GM18499 (cell line): ENCODE data around the gene MREG.
"Not testable (repeated sequence)": the region's sequence is repeated elsewhere in the genome, so short reads cannot be mapped to it uniquely, and the experiment has no call there.

Source experiments
- ATAC-seq: cut with Tn5 transposase; IDR thresholded peaks from one replicate; pipeline ENCODE4 v1.9.1; 2021; ENCODE audit warnings: moderate number of reproducible peaks; ENCODE audit not compliant: insufficient read depth, unreplicated experiment

MREG gene

DNA sequence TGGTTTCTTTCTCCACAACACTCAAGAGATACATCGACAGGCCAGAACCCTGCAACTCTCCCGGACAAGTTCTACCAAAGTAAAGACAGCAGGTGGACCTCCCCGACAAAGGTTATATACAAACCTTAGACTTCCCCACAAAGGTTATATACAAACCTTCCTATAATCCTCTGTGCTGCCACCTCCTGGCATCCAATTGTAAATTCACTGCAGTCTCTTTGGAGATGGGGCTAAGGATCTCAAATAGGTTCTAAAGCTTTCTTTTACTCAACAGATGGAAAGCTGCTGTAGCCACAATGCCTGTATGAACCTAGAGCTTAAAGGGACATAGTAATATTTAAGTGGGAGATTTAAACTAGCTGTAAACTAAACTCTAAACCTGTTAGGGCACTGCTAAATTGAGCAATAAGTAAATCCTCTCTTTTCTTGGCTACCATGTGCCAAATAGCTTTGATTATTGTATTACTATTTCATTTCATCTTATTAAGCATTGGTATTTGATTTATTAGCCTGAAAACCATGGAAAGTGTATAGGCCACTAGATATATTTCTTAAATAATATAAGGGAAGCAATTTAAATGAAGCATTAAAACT lies 9.8 kb upstream of the MREG start:
- ATAC-seq = peak; percentile 86

DNA sequence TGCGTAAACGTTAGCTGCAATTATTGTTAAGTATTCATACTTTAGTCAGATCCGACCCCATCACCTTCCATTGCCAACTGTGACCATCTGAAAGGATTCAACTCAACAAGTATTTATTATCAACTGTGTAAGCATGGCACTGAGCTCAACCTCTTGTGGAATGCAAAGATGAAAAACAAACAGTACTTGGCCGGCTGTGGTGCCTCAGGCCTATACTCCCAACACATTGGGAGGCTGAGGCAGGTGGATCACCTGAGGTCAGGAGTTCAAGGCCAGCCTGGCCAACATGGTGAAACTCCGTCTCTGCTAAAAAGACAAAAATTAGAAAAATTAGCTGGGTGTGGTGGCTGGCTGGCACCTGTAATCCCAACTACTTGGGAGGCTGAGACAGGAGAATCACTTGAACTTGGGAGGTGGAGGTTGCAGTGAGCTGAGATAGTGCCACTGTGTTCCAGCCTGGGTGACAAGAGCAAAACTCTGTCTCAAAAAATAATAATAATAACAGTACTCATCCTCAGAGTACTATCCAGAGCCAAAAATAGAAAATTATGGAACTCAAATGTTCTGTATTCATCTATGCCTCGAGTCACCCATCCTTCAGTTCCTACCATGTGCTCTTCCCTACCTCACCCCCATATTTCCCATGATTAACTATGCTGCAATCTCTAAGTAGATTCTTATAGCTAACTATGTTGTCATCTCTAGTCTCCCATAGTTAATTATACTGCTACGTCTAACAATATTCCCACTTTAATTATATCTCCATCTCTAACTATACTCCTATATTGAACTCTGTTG lies 8.6 kb upstream of the MREG start:
- no peak for ATAC-seq

DNA sequence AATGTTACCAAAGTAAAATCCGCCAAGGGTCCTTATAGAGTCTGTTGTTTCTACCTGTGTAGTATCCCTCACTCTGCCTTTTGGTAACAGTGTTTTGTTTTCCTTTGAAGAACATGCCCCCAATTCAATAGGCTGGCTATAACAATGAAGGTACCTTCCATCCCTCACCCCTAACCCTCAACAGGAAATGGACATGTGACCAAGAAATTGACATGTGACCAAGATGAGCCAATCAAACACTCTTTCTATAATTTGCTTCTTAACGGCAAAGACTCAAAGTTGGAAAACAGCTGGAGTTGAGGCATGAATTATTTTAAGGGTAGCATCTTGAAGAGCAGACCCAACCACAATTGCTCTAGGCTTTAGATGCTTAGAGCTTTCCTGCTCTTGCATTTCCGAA lies 5.4 kb upstream of the MREG start:
- no peak for ATAC-seq

DNA sequence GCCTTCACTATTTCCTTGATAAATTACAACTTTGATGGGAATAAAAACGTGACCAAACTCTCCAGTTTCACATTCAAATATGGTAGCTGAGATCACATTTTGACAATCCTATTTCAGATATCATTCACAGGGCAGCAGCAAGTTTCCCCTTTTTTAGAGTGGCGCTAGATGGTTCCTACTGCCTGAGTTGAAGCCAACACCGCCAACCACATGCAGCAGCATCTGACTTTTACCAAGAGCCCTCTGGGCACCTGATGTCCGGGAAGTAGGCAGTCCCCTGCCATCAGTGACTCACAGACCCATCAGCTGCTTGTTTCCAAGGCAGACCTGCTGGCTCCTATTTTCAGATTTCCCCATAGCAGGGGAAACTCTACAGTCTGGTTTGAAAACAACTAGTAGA lies 4.0 kb upstream of the MREG start:
- no peak for ATAC-seq

DNA sequence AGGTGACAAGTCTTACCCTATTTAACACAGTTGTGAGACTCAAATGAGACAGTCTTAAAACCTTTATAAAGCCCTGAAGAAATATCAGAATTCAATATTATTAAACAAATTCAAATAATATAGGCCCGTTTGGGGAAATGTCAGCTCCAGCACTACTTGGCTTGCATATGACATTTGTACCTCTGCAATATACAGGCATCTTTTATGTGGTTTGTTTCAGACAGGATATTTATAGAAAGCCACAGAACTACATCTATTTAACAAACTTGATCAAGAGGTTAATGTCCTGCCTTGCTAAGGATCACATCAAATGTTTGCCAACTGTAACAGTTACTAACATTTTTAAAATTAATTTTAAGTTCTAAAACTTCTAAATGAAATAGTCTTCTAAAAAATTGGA lies 3.2 kb upstream of the MREG start:
- no peak for ATAC-seq

DNA sequence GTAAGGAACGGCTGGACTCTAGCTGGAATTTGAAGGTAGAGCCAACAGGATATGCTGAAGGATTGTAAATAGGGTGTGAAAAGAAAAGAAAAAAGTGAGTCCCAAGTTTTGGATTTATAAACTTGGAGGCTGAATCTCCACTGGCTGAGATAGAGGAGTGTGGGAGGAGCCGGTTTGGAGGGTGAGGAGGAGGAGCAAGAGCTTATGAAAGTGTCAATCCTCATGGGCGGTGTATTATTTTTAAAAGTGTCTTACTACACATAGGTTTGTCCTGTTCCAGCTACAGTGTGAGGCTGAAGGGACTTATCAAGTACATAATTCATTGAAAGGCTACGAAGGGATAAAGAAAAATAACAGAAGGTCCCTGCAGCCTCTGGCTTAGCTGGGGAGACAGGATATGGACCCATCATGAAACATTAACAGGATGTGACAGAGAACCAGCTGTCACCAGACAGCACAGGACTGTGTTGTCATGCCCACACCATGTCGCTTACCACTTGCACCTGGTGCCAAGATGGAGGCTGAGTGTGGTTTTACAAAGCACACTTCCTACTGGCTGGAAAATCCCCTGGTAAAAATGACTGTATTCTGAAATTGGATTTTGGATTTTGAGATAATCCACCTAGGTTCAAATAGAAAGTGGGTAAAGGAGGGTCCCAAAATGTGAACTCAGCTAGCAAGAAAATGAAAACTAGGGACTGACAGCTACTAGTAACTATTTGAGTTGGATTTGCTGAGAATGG lies 2.5 kb upstream of the MREG start:
- peak; percentile 66 for ATAC-seq

DNA sequence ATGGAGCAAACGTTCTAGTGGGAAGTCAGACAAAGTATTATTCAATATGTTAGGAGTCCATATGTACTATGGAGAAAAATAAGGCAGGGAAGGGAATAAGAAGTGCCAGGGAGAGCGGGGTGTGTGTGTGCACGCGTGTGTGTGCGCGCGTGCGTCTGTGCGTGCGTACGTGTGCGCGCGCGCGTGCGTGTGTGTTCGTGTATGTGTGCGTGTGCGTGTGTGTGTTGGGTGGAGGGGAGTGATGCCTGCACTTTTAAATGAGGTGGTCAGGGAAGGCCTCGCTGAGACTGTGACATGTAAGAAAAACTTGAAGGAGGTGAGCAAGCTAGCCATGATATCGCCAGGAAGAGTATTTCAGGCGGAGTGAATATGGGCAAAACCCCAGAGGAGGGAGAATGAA lies 1.6 kb upstream of the MREG start:
- ATAC-seq = no peak

DNA sequence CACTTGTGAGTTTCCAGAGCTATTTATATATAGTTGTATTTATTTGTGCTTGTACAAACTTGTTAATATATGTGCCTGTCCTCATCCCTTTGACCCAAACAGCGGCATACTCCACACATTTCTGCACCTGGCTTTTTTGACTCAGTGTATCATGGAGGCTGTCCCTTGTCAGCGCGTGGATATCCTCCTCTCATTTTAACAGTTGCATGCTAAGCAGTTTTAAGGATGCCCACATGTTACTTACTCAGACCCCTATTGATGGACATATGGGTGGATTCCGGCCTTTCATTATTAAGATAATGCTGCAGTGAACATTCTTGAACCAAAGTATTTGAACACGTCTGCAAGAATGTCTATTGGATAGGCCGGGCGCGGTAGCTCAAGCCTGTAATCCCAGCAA lies 655 bp upstream of the MREG start:
- ATAC-seq = no peak

DNA sequence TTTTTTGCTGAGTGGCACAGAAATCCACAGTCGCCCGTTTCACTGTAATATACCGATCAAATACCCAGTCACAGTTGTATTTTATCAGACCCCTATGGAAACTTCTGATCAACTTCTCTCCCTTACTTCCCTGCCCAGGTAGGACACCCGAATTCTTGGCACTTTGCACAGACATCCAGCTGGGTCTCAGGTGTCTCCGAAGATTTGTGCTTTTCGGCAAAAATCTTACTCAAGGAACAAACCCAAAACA lies 596 bp downstream of the MREG start:
- no peak for ATAC-seq

DNA sequence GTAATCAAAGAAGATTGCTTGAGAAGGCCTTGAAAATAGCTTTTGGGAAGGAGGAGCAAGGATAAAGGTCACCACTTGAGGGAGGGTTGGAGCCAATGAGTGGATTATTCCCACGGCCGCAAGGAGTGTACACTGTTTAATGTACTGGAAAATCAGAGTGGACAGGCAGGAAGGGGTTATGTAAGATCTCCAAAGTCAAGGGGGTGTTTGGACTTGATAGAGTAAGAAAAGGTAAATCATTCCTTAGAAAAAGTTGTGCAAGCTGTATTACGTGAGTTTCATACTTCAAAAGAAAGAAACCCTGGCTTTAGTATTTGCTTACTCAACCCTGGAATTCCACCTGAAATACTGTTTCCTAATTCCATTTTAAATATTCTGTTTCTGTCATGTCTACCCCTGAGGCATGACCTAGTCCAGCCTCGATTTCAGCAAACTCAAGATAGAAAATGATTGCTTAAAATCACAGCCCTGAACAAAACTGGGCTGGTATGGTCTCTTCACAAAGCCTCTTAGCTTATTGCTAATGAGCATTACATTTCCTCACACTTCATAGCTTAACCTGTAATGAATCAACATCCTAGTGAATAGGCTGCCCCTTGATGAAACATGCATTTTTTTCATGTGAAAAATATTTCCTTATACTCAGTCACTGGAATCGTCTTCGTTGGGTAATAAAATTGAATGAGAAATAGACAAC lies 1.1 kb downstream of the MREG start:
- ATAC-seq = no peak

DNA sequence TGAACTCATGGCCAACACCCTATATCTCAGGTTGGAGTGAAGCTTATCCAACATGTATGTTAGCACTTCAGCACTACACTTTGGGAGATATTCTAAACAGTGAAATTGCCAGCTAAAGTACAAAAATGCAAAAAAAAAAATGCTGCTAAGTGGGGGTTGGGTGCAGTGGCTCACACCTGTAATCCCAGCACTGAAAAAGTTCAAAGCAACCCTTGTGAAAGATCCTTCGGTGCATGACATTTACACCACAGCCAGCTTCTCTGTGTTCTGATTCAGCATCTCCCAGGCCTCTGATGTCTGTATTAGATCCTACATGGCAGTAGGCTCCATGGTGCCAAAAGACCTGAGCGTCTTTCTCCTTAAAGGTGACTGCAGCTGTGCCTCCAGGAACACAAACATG lies 4.1 kb downstream of the MREG start:
- ATAC-seq = not testable (repeated sequence)

DNA sequence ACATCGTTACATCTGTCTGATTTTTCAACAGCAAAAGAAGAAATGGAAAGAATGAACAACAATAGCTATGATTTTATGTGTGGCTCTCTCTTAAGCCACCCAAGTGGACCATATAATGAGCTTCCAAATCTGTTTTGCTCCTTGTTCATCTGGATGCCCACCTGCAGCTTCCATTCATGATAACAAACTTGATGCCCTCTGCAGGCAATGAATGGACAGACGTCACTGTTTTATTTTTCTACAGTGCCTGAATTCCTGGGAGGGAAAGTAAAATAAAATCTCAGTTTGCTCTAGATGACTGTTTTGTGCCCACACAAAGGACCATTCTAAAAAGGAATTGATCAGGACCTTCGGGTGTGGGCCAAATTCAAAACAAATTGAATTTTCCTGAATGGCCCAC lies 5.0 kb downstream of the MREG start:
- no peak for ATAC-seq

DNA sequence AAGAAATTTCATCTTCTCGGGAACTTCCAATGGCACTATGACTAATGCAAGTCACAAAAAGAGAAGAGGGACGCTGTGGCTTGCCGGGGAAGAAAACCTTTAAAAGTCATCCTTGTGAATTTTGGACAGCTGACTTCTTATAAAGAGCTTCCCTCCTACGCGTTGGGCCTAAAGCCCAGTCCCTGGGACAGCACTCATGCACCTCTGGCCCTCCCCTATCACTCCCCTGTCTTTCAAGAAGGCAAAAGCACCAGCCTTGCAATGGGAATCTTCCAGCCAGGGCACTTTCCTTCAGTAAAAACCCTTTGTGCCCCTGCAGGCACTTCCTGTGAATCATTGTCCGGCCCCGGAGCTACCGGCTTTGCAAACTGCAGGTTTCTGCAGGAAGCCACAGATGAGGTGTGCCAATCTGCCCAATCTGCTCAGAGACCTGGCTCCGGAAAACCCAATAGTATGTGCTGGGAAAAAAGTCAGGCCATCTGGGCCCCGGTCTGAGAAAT lies 7.1 kb downstream of the MREG start:
- peak; percentile 23 for ATAC-seq

DNA sequence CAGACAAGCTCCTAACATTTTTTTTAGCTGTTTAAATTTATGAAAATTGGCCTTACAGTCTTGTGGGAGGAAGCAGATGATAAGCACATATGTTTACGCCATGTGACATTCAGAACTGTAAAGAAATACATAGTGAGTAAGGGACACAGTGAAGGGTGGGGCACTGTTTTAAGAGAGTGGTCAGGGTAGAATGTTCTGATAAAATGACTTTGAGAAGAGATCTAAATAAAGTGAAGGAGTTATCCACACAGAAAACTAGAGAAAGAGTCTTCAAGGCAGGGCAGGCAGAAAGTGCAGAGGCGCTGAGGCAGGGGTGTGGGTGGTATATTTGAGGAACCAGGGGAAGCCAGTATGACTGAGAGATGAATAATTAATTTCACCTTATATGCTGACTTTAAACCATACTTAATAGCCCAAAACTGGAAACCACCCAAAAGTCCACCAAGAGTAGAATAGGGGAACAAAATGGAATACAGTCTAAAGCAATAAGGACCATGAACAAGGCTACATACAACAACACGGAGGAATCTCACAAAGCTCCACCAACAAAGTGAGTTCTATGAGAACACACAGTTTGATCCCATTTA lies 8.6 kb downstream of the MREG start:
- no peak for ATAC-seq

DNA sequence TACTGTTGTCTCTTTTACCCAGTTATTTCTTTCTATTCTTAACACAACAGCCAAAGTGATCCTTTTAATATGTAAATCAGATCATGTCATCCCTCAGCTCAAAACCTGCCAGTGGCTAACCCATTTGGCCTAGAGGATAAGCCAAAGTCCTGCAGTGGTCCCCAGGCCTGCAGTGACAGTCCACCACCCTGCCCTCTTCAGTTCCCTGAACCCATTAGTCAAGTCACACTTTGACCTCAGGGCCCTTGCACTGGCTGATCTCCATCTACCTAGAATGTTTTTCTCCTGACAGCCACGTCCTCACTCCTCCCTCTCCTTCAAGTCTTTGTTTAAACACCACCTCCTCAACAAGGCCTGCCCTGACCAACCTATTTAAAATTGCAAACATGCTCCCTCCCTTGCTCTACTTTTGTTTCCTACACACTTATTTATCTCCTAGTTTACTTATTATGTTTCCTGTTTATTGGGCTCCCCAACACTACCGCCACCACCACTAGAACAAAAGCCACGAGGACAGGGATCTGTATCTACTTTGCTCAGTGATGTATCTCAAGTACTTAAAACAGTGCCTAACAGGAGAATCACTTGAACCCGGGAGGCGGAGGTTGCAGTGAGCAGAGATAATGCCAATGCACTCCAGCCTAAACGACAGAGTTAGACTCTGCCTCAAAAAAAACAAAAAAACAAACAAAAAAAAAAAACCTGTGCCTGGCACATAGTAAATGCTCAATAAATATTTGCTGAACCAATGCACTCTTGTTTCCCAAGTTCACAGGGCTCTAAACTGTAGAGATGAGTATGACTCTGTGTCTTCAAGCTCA lies 9.3 kb downstream of the MREG start:
- ATAC-seq = no peak

DNA sequence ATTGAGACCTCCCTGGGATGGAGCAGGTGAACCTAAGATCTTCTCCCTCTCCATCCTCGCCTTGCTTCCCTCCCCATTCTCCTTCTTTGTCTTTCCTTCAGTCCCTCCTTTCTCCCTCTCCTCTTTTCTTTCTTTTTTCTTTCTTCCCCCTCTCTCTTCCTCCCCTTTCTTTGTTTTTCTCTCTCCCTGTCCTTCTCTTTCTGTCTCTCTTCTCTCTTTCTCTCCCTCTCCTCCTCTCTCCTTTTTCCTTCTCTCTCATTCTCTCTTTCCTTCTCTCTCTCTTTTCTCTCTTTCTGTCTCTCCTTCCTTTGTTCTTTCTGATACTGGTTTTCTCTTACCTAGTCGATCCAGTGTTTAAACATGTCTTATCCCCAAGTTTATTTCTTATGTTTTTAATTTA lies 10.7 kb downstream of the MREG start:
- no peak for ATAC-seq

DNA sequence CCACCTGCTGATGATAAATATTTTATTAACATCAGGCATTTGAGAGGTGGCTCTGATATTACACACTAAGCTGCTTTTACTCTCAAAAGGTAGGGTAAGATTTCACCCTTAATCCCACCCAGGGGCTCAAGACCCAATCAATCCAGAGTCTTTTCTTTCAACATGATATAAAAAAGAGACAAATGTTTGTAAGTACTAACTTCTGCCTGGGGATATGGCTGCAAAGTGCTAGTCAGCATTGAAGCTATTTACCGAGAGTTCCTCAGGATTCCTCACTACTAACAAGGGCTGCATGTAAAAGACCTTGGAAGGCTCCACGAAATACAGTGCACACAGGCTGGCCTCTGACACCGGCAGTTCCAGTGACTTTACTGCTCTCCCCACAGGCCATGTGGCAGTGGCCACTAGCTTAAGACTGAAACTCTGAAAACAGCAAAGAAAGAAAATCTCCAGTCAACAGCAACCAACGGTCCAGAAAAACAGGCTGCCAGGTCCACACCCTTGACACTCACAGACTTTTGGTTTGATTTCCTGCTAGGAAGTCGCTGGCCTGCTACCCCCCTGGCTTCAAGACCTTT lies 11.2 kb downstream of the MREG start:
- no peak for ATAC-seq

DNA sequence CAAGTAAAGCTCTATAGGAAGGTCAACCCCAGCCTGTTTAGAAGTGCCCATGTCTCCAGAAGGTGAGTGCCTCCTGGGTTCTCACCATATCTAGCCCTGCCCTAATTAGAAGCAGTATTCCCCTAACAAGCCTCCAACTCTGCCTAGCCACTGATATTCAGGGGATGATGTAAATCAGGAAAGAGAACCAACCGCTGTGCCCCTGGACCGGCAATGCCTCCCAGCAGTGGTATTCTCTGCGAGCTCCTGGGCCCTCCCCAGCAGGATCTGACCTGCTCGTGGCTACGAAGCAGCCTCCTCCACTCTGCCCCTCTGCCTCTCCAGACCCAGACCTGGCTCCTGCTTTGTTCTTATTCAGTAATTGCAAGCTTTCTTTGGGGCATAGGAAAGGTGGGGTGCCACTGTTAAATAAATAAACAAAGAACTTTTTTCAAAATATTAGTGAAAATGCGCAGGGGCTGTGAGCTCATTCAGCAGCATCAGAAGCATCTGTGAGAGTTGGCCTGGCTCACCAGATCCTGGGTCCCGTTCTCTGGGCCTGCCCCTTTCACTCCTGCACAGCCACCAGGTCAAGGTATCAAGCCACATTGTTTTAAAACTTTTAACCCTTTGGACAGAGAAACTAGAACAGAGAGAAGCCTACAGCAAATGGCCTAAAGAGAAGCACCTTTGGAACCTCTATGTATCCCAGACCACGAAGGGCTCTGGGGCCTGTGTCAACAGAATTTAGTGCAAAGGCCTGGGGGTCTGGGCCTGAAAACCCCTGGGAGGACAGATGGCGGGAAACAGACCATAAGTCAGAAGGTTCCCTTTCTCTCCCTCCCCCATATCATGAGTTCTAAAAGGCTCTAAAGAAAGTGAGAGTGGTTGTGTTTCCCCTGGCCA lies 11.9 kb downstream of the MREG start:
- no peak for ATAC-seq

DNA sequence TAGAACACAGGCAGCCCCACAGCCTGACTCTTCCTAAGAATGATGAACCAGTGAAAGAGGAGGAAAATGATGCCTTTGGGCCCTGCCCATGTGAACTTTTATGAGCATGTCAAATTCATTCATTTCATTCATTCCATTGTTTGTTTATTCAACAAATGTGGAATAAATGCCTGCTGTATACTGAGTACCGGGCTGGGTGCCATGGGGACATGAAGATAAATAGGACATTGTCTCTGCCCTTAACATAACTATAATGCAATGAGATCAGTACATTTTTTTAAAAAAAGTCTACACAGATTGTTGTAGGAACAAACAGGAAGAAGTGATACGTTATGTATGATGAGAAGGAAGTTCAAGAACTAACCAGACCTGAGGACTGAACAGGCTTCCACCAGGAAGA lies 14.7 kb downstream of the MREG start:
- ATAC-seq = no peak
